ENCODE measurements around the gene ACOT7.

The ACOT7 gene

GRCh38 chr1:6419397-6419803 lies 25.8 kb upstream of the ACOT7 start:
- in situ Hi-C loops (cut with HindIII; ENCODE audit: low pct_unique_long_range_greater_than_20kb, low sequenced_read_pairs): no loop called here
- DNase-seq (ENCODE audit: low read depth in 1 of 2, low spot score in 1 of 2): no peak
- no peak for TF ChIP-seq JUND (IDR thresholded peaks at IDR 0.05; ENCODE audit: low read depth)

GRCh38 chr1:6418668-6419396 lies 25.3 kb upstream of the ACOT7 start:
- DNase-seq (ENCODE audit: low read depth in 1 of 2, low spot score in 1 of 2): no peak
- no peak for TF ChIP-seq JUND (IDR thresholded peaks at IDR 0.05; ENCODE audit: low read depth)
- in situ Hi-C loops (cut with HindIII; ENCODE audit: low pct_unique_long_range_greater_than_20kb, low sequenced_read_pairs): no loop called here

GRCh38 chr1:6417961-6418667 lies 24.5 kb upstream of the ACOT7 start:
- DNase-seq (ENCODE audit: low read depth in 1 of 2, low spot score in 1 of 2): no peak
- in situ Hi-C loops (cut with HindIII; ENCODE audit: low pct_unique_long_range_greater_than_20kb, low sequenced_read_pairs): no loop called here
- no peak for TF ChIP-seq JUND (IDR thresholded peaks at IDR 0.05; ENCODE audit: low read depth)

GRCh38 chr1:6416906-6417305 lies 23.3 kb upstream of the ACOT7 start:
- DNase-seq (ENCODE audit: low read depth in 1 of 2, low spot score in 1 of 2): no peak
- in situ Hi-C loops (cut with HindIII; ENCODE audit: low pct_unique_long_range_greater_than_20kb, low sequenced_read_pairs): no loop called here
- no peak for TF ChIP-seq JUND (IDR thresholded peaks at IDR 0.05; ENCODE audit: low read depth)

- no peak for DNase-seq (ENCODE audit: low read depth in 1 of 2, low spot score in 1 of 2)
- in situ Hi-C loops (cut with HindIII; ENCODE audit: low pct_unique_long_range_greater_than_20kb, low sequenced_read_pairs): no loop called here
- no peak for TF ChIP-seq JUND (IDR thresholded peaks at IDR 0.05; ENCODE audit: low read depth)
Observed at GRCh38 chr1:6416295-6416656, 22.7 kb upstream of the ACOT7 start.

- DNase-seq (ENCODE audit: low read depth in 1 of 2, low spot score in 1 of 2): no peak
- in situ Hi-C loops (cut with HindIII; ENCODE audit: low pct_unique_long_range_greater_than_20kb, low sequenced_read_pairs): no loop called here
- no peak for TF ChIP-seq JUND (IDR thresholded peaks at IDR 0.05; ENCODE audit: low read depth)
Observed at GRCh38 chr1:6414881-6415626, 21.5 kb upstream of the ACOT7 start.

- in situ Hi-C loops (cut with HindIII; ENCODE audit: low pct_unique_long_range_greater_than_20kb, low sequenced_read_pairs): no loop called here
- TF ChIP-seq JUND (IDR thresholded peaks at IDR 0.05; ENCODE audit: low read depth): no peak
- peak in 1 of 2 experiments; percentile 76 for DNase-seq (ENCODE audit: low read depth in 1 of 2, low spot score in 1 of 2)
Observed at GRCh38 chr1:6414443-6414844, 20.9 kb upstream of the ACOT7 start.

- TF ChIP-seq JUND (IDR thresholded peaks at IDR 0.05; ENCODE audit: low read depth): no peak
- no peak for DNase-seq (ENCODE audit: low read depth in 1 of 2, low spot score in 1 of 2)
- in situ Hi-C loops (cut with HindIII; ENCODE audit: low pct_unique_long_range_greater_than_20kb, low sequenced_read_pairs): no loop called here
Observed at GRCh38 chr1:6412896-6413295, 19.3 kb upstream of the ACOT7 start.

GRCh38 chr1:6410248-6410893 lies 16.8 kb upstream of the ACOT7 start:
- DNase-seq (ENCODE audit: low read depth in 1 of 2, low spot score in 1 of 2): no peak
- in situ Hi-C loops (cut with HindIII; ENCODE audit: low pct_unique_long_range_greater_than_20kb, low sequenced_read_pairs): no loop called here
- no peak for TF ChIP-seq JUND (IDR thresholded peaks at IDR 0.05; ENCODE audit: low read depth)

GRCh38 chr1:6409733-6410132 lies 16.2 kb upstream of the ACOT7 start:
- in situ Hi-C loops (cut with HindIII; ENCODE audit: low pct_unique_long_range_greater_than_20kb, low sequenced_read_pairs): no loop called here
- no peak for TF ChIP-seq JUND (IDR thresholded peaks at IDR 0.05; ENCODE audit: low read depth)
- DNase-seq (ENCODE audit: low read depth in 1 of 2, low spot score in 1 of 2): no peak

- DNase-seq (ENCODE audit: low read depth in 1 of 2, low spot score in 1 of 2): no peak
- in situ Hi-C loops (cut with HindIII; ENCODE audit: low pct_unique_long_range_greater_than_20kb, low sequenced_read_pairs): no loop called here
- TF ChIP-seq JUND (IDR thresholded peaks at IDR 0.05; ENCODE audit: low read depth): no peak
Observed at GRCh38 chr1:6409053-6409452, 15.5 kb upstream of the ACOT7 start.

GRCh38 chr1:6408023-6408422 lies 14.5 kb upstream of the ACOT7 start:
- TF ChIP-seq JUND (IDR thresholded peaks at IDR 0.05; ENCODE audit: low read depth): no peak
- in situ Hi-C loops (cut with HindIII; ENCODE audit: low pct_unique_long_range_greater_than_20kb, low sequenced_read_pairs): no loop called here
- no peak for DNase-seq (ENCODE audit: low read depth in 1 of 2, low spot score in 1 of 2)
